GM18505 (cell line): ENCODE measurements around the gene HBM.
"Not testable (repeated sequence)": the region's sequence is repeated elsewhere in the genome, so short reads cannot be mapped to it uniquely, and the experiment has no call there.

Source experiments
- ATAC-seq: cut with Tn5 transposase; IDR thresholded peaks from one replicate; pipeline ENCODE4 v1.9.1; 2021; ENCODE audit not compliant: unreplicated experiment
- POLR2A ChIP-seq: IDR thresholded peaks from 4 replicates; pipeline ENCODE4 v1.6.1; 2011; ENCODE audit warnings: borderline replicate concordance; ENCODE audit not compliant: insufficient read depth, insufficient read length; ENCODE audit errors: extremely low read depth

The HBM gene

DNA sequence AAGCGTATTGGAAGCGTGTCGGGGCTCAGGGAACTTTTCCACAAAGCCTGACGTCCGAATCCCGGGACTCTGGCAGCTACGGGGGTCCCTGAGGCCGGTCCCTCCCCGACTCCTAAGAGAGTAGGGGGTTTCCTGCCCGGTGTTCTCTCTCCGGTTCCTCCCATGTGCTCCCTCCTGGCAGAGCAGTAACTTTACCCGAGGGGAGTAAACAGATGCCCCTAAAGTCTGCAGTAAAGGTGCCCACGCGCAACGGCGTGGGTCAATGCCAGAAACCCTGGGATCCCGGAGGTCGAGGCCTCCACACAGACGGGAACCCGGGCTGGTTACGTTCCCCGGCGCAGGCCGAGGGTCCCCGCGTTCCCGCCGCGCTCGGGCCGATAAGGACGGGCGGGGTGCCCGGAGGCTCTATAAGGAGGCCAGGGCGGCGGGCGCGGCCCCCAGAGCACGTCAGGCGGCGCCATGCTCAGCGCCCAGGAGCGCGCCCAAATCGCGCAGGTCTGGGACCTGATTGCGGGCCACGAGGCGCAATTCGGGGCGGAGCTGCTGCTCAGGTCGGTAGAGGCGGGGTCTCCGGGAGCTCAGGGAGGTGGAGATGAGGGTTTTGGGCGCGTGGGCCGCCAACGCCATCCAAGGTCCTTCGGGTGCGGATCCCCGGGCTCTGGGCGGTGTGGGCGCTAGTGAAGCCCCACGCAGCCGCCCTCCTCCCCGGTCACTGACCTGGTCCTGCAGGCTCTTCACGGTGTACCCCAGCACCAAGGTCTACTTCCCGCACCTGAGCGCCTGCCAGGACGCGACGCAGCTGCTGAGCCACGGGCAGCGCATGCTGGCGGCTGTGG is at the start of gene HBM:
TSS of gene HBM (plus strand) at position 440 of the 836 bp plus-strand sequence. CDS start at position 460, 20 bp downstream.
- TF ChIP-seq POLR2A, result no peak

DNA sequence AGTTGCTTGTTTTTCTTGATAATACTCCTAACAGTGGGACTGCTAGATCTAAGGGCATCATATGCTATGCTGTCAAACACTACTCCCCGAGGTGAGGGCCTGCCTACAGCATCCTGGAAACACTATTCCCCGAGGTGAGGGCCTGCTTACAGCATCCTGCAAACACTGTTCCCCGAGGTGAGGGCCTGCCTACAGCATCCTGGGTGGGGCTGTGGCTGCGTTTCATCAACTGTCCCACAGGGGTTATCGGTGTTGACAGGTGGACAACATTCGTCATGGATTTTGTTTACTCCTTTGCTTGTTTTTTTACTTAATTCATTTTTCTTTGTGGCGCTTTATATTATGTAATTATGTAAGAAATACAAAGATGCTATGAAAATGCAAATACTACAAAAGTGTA is 49.8 kb upstream of the HBM start:
- no peak for TF ChIP-seq POLR2A
- no peak for ATAC-seq

More for the DNA sequence above, at the start of gene HBM:
- no peak for ATAC-seq

DNA sequence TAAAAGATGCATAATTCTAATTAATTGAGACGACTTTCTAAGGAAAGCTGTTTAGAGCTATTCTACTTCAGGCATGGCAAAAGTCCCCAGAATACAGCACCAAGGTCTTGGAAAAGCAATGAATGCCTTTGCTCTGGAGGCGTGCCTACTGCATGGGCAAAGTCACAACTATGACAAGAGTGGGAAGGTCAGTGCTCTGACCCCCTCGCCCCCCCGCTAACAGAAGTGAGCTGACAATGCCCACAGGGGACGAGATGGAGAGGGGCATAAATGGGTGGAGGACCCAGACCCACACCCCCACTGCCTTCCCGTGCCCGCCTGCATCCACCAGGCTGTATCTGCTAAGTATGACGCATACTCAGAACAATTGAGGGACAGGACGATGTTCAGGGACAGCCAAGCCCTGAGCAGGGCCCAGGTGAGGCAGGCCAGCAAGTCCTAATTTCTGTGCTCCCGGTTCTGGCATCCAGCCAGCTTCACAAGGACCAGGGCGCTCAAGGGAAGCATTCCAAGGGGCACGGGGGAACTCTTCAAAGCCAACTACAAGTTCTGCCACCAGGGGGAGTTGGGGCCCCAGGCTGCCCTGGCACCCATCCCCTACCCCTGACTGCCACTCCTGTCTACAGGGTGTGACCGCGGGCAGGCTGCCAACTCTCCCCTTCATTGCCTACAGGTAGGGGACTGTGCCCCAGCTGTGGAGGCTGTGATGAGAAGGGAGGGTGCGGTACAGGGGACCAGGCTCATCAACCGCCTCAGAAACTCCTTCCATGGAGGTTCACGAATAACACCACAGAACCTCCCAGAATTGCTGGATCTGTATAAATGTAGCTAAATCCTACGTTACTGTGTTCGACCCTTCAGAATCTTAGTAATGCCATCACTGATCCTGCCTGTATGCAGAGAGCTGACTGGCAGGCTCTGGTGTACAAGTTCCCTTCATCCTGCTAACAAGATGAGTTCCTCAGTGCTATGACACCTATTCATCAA is 48.1 kb upstream of the HBM start:
- TF ChIP-seq POLR2A, result no peak
- no peak for ATAC-seq

GRCh38 chr16:118857-119256 is 46.9 kb upstream of the HBM start:
- TF ChIP-seq POLR2A, result no peak
- ATAC-seq, result no peak

DNA sequence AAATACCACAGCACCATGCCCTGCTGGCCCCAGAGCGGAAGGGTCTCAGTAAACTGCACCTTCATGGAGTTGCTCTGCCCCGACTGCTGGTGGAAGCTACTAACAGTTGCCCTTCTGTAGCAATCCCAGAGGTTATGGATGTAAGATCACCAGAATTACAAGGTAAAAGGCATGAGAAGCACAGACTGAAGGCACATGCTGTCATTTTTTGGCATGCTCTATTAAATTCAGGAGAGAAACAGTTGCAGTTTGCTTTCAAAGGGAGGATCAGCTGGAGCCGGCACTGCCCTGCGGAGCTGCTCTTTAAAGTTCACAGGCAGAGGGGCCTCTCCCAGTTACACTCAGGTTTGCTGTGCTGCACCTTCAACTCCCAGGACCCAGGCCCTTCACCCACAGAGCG is 46.5 kb upstream of the HBM start:
- ATAC-seq, result no peak
- TF ChIP-seq POLR2A, result no peak

DNA sequence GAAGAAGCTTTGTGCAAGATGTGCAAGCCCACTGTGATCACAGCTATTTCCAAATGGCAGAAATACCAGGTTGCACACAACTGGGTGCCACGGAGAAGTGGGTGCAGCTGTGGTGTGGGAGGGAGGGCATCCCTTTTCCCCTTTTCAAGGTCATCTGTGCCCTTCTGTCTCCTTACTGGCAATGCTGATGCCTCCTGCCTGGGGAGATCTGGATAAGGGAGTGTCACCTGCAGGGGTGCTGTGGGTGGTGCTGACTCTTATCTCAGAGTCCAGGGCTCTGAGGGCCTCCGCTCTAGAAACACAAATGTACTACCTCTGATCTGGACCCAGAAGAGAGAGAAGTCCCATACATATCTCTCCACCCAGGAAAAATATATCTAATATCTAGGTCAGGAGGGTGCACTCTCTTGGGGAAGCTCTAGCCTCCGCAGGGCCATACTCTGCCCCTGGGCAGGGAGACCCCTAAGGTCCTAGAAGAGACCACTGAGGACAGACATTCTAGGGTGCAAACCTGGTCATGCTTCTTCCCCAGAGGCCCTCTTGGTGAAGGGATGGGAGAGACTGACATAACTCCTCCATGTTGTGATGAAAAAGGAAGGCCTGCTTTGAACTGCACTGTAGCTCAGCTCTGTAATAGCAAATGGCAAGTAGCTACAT is 45.8 kb upstream of the HBM start:
- ATAC-seq, result no peak
- TF ChIP-seq POLR2A, result no peak

DNA sequence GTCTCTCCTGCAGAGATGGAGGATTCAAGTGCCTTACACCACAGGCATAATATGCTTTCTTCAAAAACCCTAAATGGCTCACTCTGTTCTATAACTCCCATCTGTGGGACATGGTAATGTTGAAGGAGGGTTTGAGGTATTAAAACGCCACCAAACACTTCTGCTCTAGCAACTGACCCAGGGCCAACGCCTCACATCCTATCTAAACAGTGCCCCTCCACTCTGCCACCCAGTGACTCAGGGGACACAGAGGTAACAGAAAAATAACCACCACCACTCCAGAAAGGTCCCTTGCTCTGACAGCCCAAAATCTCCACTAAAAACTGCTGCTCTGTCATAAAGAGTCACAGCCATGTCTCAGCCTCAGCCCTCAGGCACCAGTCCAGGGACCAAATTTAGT is 45.0 kb upstream of the HBM start:
- ATAC-seq, result no peak
- TF ChIP-seq POLR2A, result no peak

GRCh38 chr16:122361-122760 is 43.4 kb upstream of the HBM start:
- TF ChIP-seq POLR2A, result no peak
- ATAC-seq, result no peak

GRCh38 chr16:123558-124350 is 42.0 kb upstream of the HBM start:
- ATAC-seq, result not testable (repeated sequence)

GRCh38 chr16:125011-125410 is 40.8 kb upstream of the HBM start:
- ATAC-seq, result no peak
- TF ChIP-seq POLR2A, result no peak

GRCh38 chr16:129075-129474 is 36.7 kb upstream of the HBM start:
- no peak for ATAC-seq
- no peak for TF ChIP-seq POLR2A

- TF ChIP-seq POLR2A, result no peak
- no peak for ATAC-seq
These were observed 35.1 kb upstream of the HBM start for GRCh38 chr16:130533-131173.
